Fibroblast of pulmonary artery (primary cell): Measurements from ENCODE around the gene DCUN1D5.

ENCODE experiments used
- DNase-seq: peaks from one replicate; pipeline ENCODE4 v3.0.0-alpha.2; 2010; ENCODE audit warnings: low read depth
- H3K4me3 ChIP-seq: replicated peaks from 2 replicates; pipeline ENCODE4 v1.5.1; 2011; ENCODE audit warnings: low read depth, mild to moderate bottlenecking, control low read depth, low read length, moderate library complexity
- TF ChIP-seq, protein P1 (sequence below): IDR thresholded peaks from 2 replicates; pipeline ENCODE4 v1.5.1; 2011; ENCODE audit warnings: mild to moderate bottlenecking, control low read depth, low read length, inconsistent platforms; ENCODE audit errors: missing control alignments

The DCUN1D5 gene

DNA sequence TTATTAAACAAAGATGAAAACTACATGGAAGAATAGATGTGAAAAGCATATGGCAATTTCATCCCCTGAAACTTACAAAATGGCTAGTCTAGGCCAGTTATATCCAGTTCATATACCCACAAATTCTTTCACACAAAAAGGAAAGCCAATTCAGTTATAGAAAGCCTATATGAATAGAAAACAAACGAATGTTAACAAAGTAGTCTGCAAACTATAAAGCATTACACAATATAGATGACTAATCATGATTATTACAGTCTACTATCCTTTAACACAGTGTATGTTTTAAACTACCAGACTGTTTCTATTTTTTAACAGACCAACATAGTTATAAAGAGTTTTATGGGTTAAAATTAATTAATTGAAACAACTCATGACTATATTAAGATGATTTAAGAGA lies 12.1 kb downstream of the DCUN1D5 start:
- DNase-seq = peak; percentile 46
- no peak overlapping the region for H3K4me3 ChIP-seq
- TF ChIP-seq, protein P1, sequence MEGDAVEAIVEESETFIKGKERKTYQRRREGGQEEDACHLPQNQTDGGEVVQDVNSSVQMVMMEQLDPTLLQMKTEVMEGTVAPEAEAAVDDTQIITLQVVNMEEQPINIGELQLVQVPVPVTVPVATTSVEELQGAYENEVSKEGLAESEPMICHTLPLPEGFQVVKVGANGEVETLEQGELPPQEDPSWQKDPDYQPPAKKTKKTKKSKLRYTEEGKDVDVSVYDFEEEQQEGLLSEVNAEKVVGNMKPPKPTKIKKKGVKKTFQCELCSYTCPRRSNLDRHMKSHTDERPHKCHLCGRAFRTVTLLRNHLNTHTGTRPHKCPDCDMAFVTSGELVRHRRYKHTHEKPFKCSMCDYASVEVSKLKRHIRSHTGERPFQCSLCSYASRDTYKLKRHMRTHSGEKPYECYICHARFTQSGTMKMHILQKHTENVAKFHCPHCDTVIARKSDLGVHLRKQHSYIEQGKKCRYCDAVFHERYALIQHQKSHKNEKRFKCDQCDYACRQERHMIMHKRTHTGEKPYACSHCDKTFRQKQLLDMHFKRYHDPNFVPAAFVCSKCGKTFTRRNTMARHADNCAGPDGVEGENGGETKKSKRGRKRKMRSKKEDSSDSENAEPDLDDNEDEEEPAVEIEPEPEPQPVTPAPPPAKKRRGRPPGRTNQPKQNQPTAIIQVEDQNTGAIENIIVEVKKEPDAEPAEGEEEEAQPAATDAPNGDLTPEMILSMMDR = no peak

DNA sequence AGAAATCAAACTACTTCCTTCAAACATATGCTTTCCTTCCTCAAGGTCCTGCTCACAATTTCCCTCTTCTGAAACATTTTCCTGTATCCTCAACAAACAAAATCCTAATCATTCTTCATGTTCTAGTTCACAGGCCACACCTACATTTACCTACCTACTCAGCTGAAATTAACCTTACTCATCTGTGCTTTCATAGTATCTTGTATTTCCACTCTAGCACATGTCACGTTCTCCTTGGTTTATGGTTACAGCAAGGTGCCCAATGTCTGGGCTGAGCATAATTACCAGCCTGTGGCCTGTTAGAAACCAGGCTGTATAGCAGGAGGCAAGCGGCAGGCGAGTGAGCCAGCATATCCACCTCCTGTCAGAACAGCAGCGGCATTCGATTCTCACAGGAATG lies 13.2 kb downstream of the DCUN1D5 start:
- TF ChIP-seq, protein P1 = no peak
- H3K4me3 ChIP-seq = no peak overlapping the region
- DNase-seq = no peak

DNA sequence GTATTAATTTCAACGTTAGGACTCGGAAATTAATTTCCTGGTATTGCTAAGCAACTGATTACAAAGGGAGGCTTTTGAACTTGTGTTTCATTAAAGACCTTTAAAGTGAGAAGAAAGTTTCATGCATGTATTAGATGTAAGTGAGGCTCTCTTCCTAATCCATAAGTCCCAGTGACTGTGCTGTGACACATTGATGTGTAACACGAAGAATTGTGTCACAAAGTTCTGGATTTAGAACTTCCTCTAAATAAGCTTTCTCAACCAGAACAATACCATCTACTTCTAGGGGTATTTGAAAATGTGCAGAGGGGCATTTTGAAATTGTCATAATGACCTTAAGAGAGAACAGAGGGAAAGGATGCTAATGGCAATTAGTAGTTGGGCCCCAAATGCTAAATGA lies 14.4 kb downstream of the DCUN1D5 start:
- TF ChIP-seq, protein P1 = no peak
- H3K4me3 ChIP-seq = no peak overlapping the region
- no peak for DNase-seq

DNA sequence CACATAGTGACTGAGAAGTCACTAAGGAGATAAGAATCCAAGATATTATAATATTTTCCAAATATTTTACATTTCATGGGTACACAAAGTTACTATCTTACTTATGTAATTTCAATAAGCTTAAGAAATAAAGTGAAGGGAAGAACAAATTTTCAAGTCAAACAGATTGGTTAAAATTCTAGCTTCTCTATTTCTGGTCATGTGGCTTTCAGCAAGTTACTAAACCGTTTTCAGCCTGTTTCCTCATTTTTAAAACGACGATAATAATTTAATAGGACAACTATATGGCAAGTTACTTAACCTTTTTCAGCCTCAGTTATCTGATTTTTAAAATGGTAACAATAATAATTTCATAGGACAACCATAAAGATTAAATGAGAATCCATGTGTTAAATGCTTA lies 15.6 kb downstream of the DCUN1D5 start:
- no peak for DNase-seq
- TF ChIP-seq, protein P1 = no peak
- H3K4me3 ChIP-seq = no peak overlapping the region

DNA sequence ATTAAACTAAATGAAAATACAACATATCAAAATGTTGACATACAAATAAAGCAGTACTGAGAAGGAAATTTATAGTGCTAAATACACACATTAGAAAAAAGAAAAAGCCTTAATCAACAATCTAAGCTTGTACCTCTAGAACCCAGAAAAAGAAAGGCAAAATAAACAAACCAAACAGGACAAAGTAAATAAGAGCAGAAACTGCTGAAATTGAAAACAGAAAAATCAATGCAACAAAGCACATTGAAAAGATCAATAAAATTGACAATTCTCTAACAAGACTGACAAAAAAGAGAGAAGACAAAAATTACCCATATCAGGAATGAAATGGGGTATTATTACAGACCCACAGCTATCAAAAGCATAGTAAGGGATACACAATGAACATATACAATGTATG lies 21.0 kb downstream of the DCUN1D5 start:
- TF ChIP-seq, protein P1 = no peak
- H3K4me3 ChIP-seq = no peak overlapping the region
- DNase-seq = no peak

DNA sequence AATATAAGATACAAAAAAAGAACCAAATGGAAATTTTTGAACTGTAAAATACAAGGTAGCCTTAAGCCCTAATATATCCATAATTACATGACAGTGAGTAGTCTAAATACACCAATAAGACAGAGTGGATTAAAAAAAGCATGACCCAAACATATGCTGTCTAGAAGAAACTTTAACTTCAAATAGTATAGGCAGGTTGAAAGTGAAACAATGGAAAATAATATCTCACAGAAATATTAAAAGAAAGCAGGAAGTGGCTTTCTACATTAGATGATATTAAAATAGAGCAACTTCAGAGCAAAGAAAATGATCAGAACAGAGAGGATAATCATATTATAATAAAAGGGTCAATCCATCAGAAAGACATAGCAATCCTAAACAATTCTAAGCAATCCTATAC lies 21.8 kb downstream of the DCUN1D5 start:
- DNase-seq = no peak
- H3K4me3 ChIP-seq = no peak overlapping the region

DNA sequence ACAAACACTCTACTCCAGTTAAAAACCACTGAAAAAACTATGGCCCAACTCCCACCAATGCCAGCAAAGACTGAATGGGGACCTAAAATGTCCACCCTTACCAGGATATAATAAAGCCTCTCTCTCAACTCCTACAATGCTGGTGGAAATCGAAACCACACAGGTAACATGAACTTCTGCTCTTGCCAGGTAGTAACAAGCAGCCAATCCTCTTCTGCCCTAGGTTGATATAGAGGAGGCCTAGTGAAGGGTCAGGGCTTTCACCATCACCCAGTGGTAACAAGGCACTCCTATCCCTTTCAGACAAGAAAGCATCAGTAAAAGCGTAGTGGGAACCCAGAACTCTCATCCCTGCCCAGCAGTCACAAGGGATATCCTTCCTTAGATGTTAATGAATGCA lies 22.6 kb downstream of the DCUN1D5 start:
- DNase-seq = no peak
- no peak overlapping the region for H3K4me3 ChIP-seq
- TF ChIP-seq, protein P1 = no peak

More for the DNA sequence above, 21.8 kb downstream of the DCUN1D5 start:
- TF ChIP-seq, protein P1 = no peak
